GM11168 (cell line): ENCODE results near the gene CTRB2.

Experiments
- in situ Hi-C: fragments of 300-500 bp; cut with MboI; formaldehyde crosslinking; loops from one replicate; pipeline ENCODE4 v1.12.0; 2022; ENCODE audit warnings: low sequenced_read_pairs; ENCODE audit not compliant: unreplicated experiment

CTRB2 gene

GRCh38 chr16:75206749-75207451 is at the start of gene CTRB2:
TSS of gene CTRB2 (minus strand) at chr16:75207161. CDS start at chr16:75207141, 20 bp downstream.
- in situ Hi-C loops = loop anchor here (25.0 kb wide), 1 partner anchor 555 kb away; no protein-coding TSS in a partner anchor

DNA sequence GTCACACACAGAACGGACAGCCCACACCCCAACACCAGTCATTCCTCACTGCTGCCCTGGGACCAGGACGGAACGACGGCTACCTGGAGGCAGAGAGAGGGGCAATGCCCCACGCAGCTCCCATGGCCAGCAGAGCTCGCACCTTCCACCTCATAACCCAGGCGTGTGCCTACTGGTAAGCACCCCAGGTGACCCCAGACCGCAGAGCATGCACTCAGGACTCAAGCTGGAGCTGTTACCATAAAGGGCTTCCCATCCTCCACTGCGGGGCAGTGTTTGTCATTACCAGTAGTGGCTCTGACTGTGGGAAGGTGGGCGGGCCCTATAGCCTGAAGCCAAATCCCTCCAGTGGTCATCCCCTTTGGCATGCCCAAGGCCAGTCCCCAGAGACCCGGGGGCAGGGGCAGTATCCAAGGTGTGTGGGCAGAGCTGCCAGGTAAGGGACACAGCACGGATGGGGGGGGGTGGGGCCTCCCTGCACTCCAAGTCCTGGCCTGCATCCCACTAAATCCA is 49.2 kb upstream of the CTRB2 start:
- in situ Hi-C loops = no loop called here

DNA sequence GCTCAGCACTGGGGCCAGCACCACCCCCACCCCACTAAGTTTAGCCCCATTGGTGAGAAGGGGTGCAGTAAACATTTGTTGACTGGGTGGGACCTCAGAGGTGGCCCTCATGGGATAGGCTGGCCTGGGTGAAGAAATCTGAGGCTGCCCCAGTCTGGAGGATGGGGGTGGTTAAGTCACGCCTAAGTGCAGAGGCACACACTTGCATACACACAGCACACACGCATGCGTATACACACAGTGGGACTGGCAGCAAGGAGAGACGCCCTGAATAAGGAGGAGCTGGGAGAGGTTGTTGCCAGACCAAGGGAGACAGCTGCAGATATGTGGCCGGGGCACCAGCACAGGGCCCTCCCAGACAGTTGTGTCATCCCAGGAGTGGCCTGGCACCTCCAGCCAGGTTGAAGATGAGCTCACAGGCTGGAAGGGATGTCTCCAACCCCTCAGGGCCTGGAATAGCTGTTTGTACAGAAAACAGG is 47.4 kb upstream of the CTRB2 start:
- in situ Hi-C loops = no loop called here

GRCh38 chr16:75252946-75253911 is 46.3 kb upstream of the CTRB2 start:
- in situ Hi-C loops = no loop called here

DNA sequence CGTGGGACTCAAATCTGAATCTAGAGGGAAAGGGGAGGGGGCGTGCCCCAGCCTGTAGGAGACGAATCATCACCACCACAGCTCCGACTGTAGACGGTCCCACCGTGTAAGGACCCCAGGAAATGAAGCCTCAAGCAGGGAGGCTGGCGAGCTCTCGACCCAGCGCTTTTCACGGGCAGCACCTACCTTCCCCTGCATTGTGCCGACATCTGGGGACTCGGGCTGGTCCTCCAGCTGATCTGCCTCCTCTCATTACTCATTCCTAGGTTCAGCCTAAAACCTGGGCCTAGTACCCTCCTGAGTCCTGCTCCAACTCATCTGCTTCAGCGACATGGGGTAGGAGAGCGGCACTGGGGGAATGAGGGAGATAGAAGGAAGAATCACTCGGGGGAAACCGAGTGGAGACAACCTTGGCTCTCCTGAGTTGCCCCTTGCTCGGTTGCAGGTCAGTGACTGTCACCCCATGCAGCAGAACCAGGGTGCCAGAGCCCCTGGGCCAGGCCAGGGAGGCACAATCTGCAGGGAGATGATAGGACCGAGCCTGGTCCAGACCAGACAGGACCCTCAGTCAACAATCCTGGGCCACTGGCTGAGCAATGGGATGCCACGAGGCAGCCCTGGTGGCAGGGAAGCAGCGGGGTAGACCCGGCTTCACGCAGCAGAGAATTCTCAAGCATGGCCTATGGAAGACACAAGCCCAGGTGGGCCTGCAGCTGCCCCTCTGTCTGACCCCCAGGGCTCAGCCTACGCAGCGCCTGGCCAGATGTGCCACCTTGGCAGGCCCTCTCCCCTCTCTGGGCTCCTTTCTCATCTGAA is 45.3 kb upstream of the CTRB2 start:
- in situ Hi-C loops = no loop called here

DNA sequence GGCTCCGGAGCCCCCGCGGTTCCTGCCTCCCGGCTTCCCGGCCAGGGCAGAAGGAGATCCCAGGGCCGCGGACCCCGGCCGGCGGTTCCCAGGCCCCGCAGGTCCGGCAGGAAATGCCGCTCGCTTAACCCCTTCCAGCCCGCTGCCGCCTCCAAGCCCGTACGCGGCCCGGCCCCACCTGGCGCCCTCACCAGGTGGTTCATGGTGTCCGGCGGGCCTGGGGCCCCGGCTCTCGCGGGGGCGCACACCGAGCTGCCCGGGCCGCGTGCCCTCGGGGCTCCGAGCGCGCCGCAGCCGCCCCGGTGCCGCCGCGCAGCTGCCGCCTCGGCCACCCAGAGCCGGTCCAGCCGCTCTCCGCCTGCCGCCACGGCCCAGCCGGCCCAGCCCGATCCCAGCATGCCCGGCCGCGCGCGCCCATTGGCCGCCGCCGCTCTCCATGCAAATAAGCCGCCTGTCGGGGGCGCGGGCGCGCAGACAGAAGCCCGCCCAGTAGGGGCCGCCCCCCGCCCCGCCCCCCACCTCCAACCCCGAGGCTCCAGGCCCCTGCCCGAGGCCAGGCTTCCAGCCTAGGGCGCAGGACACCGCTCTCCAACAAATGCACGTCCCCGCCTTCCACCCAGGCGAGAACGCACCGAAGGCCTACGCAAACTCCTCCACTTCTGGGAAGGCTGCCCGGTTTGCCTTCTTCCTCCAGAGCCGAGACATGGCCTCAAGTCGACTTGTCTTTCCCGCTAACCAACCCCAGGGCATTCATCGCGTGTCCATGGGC is 44.5 kb upstream of the CTRB2 start, which contains the start of gene BCAR1:
TSS of gene BCAR1 (minus strand) at position 345 of the 769 bp plus-strand sequence. CDS start at position 203, 142 bp downstream.
- in situ Hi-C loops = no loop called here

- in situ Hi-C loops = no loop called here
Observed at GRCh38 chr16:75250809-75251279, 43.9 kb upstream of the CTRB2 start.

DNA sequence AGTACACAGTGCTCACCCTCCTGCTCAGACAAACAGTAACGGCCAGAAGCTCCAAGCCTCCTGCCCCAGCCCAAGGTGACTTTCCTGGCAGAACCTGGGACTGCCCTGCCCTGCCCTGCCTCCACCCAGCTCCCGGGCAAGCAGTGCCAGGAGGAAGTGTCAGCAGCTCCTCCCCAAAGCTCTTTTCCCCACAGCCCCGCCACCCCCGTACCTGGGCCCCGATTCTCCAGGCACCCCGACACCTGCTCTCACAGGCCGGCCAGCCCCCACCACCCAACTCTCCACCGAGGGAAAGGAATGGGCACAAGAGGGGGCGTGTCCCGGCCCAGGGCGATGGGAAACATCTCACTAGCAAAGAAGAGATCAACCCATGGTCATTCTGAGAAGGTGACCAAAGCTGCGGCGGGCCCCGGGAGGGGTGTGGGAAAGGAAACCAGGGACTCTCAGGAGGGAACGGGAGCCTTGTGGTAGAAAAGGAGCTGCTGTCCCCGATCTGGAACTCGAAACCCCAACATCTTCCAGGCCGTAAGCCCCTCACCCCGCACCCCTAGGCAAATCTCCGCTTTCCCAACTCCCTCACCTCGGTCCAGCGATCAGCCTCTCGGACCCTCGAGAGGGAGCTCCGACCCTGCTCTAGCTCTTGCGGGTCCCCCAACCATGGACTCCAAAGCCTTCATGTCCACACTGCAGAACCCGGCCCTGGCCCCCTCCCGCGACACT is 43.3 kb upstream of the CTRB2 start:
- in situ Hi-C loops = no loop called here

GRCh38 chr16:75249441-75249840 is 42.5 kb upstream of the CTRB2 start:
- in situ Hi-C loops = no loop called here

GRCh38 chr16:75248536-75249380 is 41.8 kb upstream of the CTRB2 start:
- in situ Hi-C loops = no loop called here

DNA sequence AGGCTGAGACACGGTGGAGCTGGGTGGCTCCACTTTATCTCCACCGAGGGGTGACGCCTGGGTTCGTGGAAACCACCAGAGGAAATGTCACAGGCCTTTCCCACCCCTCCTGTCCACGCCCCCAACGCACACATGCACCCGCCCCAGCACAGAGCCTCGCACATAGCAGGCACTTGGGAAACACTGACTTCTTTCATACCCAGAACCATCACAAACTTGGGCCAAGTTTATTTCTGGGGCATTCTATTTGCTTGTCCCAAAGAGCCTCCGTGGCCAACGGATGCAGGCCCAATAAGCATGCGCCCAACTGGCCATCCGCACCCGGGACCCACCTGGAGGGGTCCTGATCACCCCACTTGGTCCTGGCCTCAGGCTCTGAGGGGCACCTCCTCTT is 41.2 kb upstream of the CTRB2 start:
- in situ Hi-C loops = no loop called here

DNA sequence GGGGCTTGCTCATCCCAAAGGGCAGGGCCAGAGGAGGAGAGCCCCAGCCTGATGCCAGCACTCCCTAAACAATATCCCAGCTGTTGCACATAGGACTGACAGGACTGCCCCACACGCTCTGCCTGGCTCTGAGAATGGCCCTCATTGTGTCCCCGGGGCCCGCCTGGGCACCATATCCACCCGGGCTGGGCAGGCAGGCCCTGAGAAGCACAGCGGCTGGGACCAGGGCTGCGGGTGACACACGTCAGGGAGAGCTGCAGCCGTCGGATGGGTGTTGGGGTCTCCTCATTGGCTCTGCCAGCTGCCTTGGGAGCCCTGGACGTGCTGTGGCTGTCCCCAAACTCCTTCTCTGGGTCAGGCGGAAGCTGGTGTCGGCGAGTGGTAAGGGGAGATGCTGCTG is 40.3 kb upstream of the CTRB2 start:
- in situ Hi-C loops = no loop called here

GRCh38 chr16:75246504-75247205 is 39.7 kb upstream of the CTRB2 start:
- in situ Hi-C loops = no loop called here

DNA sequence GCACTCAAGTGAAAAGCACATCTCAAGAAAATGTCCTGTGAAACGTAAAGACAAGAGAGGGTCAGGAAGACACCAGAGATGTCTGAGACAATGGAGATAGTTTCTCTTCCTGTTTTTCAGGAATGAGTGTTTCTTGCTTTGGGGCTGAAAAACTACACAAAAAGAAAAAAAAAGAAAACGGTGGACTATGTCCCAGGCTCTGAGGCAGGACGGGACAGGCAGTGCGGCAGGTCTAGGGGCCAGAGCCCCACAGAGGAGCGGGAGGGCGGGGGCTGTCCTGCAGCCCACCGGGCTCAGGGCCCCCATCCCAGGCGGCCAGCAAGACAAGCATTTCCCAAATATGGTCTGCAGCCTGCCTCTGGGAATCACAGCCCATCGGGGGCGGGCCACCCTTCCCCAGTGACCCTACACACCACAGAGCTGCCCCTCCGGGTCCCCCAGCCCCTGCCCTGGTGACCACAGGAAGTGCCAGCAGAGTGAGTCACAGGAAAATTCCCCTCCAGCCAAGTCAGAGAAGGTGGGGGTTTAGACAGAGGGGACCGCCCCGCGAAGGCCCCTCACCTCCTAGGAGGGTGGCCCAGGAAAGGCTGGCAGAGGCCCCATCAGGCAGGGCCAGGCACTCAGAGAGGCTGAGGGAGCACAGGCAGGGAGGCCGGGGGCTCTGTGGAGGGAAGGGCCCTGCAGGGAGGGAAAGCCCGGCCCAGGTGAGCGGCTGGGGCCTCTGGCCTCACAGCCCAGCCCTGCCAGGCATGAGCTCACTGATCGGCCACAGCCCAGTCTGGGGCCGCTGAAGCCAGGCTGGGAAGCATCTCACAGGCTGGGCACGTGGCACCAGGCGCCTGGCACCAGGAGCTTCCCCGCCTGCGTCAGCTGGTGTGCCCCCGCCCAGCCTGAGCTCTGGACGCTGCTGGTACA is 38.1 kb upstream of the CTRB2 start:
- in situ Hi-C loops = no loop called here

DNA sequence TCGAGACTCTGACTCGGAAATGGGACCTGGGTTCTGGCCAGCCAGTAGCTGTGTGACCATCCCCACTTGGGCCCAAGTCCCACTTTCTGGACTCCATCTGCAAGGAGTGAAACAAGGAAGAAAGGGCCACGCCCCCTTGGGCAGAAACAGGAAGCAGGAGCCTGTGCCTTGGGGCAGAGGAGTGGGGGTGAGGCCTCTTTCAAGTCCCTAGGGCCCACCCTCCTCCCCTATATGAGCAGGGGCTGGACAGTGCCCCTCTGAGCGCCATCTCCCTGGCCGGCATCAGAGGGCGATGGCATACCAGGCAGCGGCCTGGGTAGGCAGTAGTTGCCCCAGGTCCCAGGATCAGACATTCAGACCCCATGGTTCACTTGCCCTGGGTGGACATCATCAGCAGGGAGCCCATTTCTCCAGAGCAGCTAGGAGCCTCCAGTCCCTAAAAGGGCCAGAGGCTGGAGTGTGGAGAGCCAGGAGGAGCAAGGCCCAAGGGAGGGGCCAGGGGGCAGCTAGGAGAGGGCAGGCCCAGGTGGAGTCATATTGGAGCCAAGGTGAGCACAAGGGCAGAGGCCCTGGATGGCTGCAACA is 37.4 kb upstream of the CTRB2 start:
- in situ Hi-C loops = no loop called here
